ENCODE data around the gene MIA2. TPM values are rescaled to one million over a fixed set of nuclear protein-coding genes. Genes with fewer than 3 reads are reported as not detected.
"Not testable (repeated sequence)": the region's sequence is repeated elsewhere in the genome, so short reads cannot be mapped to it uniquely, and the experiment has no call there.

The MIA2 gene
- total and polyA plus RNA-seq, 2 donors (not counting 1 experiment from before 2014, with no cell fraction given), result 11.5 to 27.1 TPM

DNA sequence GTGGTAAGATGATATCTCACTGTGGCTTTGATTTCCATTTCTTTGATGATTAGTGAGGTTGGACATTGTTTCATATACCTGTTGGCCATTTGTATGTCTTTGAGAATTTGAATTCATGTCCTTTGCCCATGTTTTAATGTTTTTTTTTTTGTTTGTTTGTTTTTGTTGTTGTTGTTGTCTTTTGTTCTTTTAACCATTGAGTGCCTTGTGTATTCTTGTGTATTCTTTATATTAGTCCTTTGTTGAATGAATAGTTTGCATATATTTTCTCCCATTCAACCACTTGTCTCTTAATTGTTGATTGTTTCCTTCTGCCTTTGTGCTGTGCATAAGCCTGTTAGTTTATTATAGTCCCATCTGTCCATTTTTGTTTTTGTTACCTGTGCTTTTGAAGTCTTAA lies 126.6 kb downstream of the MIA2 start:
- POLR2A ChIA-PET, result no interaction called here

DNA sequence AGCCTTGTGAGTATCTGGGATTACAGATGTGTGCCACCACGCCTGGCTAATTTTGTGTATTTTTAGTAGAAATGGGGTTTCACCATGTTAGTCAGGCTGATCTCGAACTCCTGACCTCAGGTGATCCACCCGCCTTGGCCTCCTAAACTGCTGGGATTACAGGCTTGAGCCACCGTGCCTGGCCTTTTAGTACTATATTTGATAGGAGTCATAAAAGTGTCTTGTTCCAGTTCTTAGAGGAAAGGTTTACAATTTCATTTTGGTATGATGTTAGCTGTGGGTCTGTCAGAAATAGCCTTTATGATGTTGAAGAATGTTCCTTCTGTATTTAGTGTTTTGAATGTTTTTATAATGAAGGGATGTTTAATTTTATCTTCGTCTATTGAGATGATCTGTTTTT lies 127.8 kb downstream of the MIA2 start:
- Histone ChIP-seq H3K36me3 (replicated peaks in 1 of 2; ENCODE audit: control extremely low read depth in 1 of 2, control insufficient read depth in 1 of 2, extremely low read depth in 1 of 2, insufficient read depth in 2 of 2, low read length in 1 of 2) (peaks cover 6 to 36% of the 10 kb centered on the region in 2 experiments), H3K79me2 (ENCODE audit: control insufficient read depth, insufficient read depth, low read length) (peaks cover 13% of the 10 kb centered on the region), H3K9me3 (ENCODE audit: control extremely low read depth in 1 of 3, control insufficient read depth in 2 of 3, insufficient read depth in 1 of 3, low read length in 2 of 3) (peaks cover 13 to 30% (median 21%) of the 10 kb centered on the region in 3 donors)
- H3K4me1 Mint-ChIP-seq; intact Hi-C loops (cut with micrococcal nuclease); H3K27me3 Mint-ChIP-seq; ATAC-seq (ENCODE audit: low read depth); CTCF ChIA-PET; H3K4me3 ChIP-seq (ENCODE audit: control extremely low read depth in 1 of 5, extremely low read depth in 1 of 5, insufficient read depth in 1 of 5, low read depth in 2 of 5, low read length in 4 of 5); POLR2A ChIA-PET; H3K4me1 ChIP-seq (ENCODE audit: control insufficient read depth in 2 of 2, insufficient read depth in 2 of 2, low read length in 2 of 2); H2AFZ ChIP-seq (ENCODE audit: insufficient read depth, low read depth, low read length, poor library complexity, severe bottlenecking); H3K27ac Mint-ChIP-seq; H3K4me3 Mint-ChIP-seq; H4K20me1 ChIP-seq (ENCODE audit: control insufficient read depth, insufficient read depth, low read length, poor library complexity, severe bottlenecking); DNase-seq; H3K9ac ChIP-seq (ENCODE audit: low read length); H3K27me3 ChIP-seq (replicated peaks in 1 of 4; ENCODE audit: control extremely low read depth in 1 of 4, control insufficient read depth in 3 of 4, insufficient read depth in 4 of 4, low read length in 3 of 4); H3K27ac ChIP-seq (ENCODE audit: low read length in 2 of 2); H3K4me2 ChIP-seq (replicated peaks; ENCODE audit: low read depth, low read length, poor library complexity, severe bottlenecking): not testable (repeated sequence)
- H3K9me3 Mint-ChIP-seq (ENCODE audit: insufficient read depth), result peaks cover 10% of the 10 kb centered on the region
- WGBS (ENCODE audit: insufficient coverage), result 100% methylated on average over 4 of the region's 5 CpGs

More for the DNA sequence above, 126.6 kb downstream of the MIA2 start:
- no peak overlapping the region for H3K4me3 Mint-ChIP-seq
- H3K4me2 ChIP-seq (replicated peaks; ENCODE audit: low read depth, low read length, poor library complexity, severe bottlenecking), result no peak overlapping the region
- H2AFZ ChIP-seq (ENCODE audit: insufficient read depth, low read depth, low read length, poor library complexity, severe bottlenecking), result no peak overlapping the region
- no peak overlapping the region for H3K4me3 ChIP-seq (ENCODE audit: control extremely low read depth in 1 of 5, extremely low read depth in 1 of 5, insufficient read depth in 1 of 5, low read depth in 2 of 5, low read length in 4 of 5)
- no peaks in the 10 kb centered on the region for H3K4me1 Mint-ChIP-seq
- no peak for DNase-seq
- H3K36me3 ChIP-seq (replicated peaks in 1 of 2; ENCODE audit: control extremely low read depth in 1 of 2, control insufficient read depth in 1 of 2, extremely low read depth in 1 of 2, insufficient read depth in 2 of 2, low read length in 1 of 2), result peaks cover 6 to 27% of the 10 kb centered on the region in 2 experiments
- H3K4me1 ChIP-seq (ENCODE audit: control insufficient read depth in 2 of 2, insufficient read depth in 2 of 2, low read length in 2 of 2), result no peaks in the 10 kb centered on the region
- no peak overlapping the region for H3K9ac ChIP-seq (ENCODE audit: low read length)
- H3K9me3 Mint-ChIP-seq (ENCODE audit: insufficient read depth), result peaks cover 10% of the 10 kb centered on the region
- ATAC-seq (ENCODE audit: low read depth), result no peak
- H3K9me3 ChIP-seq (ENCODE audit: control extremely low read depth in 1 of 3, control insufficient read depth in 2 of 3, insufficient read depth in 1 of 3, low read length in 2 of 3), result peaks cover 11 to 23% (median 17%) of the 10 kb centered on the region in 3 donors
- no peaks in the 10 kb centered on the region for H3K27me3 Mint-ChIP-seq
- TF ChIP-seq EZH2 (IDR thresholded peaks at IDR 0.05; ENCODE audit: borderline replicate concordance, insufficient read depth, low read depth, low read length, poor library complexity, severe bottlenecking) (no peak), CTCF (IDR thresholded peaks at IDR 0.05) (no peak)
- no peak overlapping the region for H3K27ac ChIP-seq (ENCODE audit: low read length in 2 of 2)
- intact Hi-C loops (cut with micrococcal nuclease), result no loop called here
- no peaks in the 10 kb centered on the region for H4K20me1 ChIP-seq (ENCODE audit: control insufficient read depth, insufficient read depth, low read length, poor library complexity, severe bottlenecking)
- no peak overlapping the region for H3K27ac Mint-ChIP-seq
- H3K79me2 ChIP-seq (ENCODE audit: control insufficient read depth, insufficient read depth, low read length), result peaks cover 4% of the 10 kb centered on the region
- CTCF ChIA-PET, result no interaction called here
- no peaks in the 10 kb centered on the region for H3K27me3 ChIP-seq (replicated peaks in 1 of 4; ENCODE audit: control extremely low read depth in 1 of 4, control insufficient read depth in 3 of 4, insufficient read depth in 4 of 4, low read length in 3 of 4)
